D721Med (cell line): ENCODE data around the gene MMD.

Source experiments
- DNase-seq: peaks from one replicate; pipeline ENCODE4 v3.0.0; 2011; ENCODE audit warnings: low spot score; ENCODE audit not compliant: insufficient read length
- FAIRE-seq: peaks from 2 replicates; lab custom pipeline; 2011; peaks lifted over from hg19 to GRCh38; lab: Jason Lieb, UNC
- CTCF ChIP-seq: IDR thresholded peaks from 2 replicates; pipeline ENCODE4 v1.5.1; 2012; ENCODE audit warnings: mild to moderate bottlenecking, control low read depth; ENCODE audit not compliant: insufficient read depth; ENCODE audit errors: missing control alignments

Gene MMD

DNA sequence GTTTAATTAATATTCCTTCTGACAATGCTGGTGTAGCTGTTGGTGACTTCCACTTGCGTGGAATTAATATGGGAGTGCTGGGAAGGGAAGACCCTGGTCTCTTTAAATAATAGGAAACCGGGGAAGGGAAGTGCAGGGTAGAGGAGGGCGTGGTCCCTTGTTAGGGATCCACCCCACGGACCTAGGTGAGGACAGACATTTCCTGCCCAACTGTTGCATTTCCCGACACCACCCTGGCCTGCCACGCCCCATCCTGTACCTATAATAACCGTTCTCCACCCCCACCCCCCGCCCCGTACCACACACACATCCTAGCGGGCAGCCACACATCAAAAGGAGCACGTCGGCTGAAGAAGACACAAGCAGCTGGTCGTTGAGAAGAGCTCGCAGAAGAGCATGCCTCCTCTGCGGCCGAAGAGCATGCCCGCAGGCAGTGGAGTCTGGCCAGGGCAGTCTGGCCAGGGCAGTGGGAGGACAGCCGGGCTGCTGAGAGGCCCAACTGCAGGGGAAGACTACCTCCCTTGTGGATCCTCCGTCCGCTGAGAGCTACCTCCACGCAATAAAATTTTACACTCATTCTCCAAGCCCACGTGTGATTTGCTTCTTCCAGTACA is 36.8 kb upstream of the MMD start:
- FAIRE-seq, result no peak
- TF ChIP-seq CTCF, result no peak
- DNase-seq, result no peak

DNA sequence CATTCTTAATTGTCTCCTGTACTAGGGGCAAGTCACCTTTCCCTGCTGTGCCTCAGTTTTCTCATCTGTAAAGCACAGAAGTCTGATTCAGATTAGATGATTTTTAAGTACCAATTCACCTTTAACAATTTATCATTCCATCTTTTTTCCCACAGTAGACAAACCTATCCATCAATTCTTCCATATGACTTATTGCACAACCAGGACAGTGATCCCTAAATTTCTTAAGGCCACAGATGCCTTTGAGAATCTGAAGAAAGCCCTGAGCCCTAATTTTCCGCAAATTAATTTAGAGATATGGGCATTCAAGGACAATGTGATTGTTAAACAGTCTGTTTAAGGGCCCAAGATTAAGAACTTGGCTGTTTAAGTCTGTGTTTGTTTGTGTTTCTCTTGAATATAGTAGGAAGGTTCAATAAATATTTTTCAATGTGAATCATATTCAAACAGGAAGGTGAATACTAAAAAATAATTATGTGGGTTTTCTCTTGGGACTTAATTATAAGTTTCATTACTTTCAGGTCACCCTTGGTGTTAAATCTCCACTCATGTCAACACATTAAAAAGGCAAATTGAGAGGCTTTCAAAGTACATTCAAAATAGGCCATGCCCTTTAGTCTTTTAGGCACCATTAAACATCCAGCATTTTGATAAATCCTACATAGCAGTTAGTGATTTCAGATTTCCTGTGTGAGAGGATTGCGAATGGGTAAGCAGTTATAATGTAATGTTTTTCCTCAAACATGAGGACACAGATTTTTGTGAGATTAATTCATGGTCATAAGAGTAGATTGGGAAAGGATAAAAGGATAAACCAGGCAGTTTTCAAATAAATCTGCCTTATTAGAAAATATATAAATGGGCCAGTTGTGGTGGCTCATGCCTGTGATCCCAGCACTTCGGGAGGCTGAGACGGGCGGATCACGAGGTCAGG is 34.9 kb upstream of the MMD start:
- TF ChIP-seq CTCF, result no peak
- DNase-seq, result no peak

DNA sequence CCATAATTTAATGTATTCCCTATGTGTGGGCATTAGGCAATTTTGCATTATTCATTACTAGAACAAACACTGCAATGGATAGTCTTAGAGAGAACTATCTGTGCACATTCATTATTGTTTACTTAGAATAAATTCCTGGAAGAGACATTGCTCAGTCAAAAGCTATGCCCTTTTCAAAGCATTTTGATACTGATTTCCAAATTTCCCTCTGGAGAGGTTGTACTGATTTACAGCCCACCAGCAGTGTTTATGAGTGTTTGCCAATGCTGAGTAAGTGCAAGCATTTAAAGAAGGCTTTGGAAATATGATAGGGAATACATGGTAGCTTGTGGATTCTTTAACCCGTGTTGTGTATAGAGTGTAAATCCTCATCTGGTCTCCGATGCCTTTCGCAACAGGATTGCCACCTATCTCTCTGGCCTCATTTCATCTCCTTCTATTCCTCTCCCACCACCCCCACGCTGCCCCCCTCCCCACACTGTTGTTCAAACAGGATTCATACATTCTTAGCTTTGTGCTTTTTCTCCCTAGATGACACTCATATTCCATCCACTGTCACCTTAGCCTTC is 33.4 kb upstream of the MMD start:
- FAIRE-seq (no peak), DNase-seq (no peak)
- TF ChIP-seq CTCF, result no peak

More for the DNA sequence above, 34.9 kb upstream of the MMD start:
- FAIRE-seq, result no peak

GRCh38 chr17:55453839-55454557 is 32.4 kb upstream of the MMD start:
- no peak for DNase-seq
- FAIRE-seq, result no peak
- TF ChIP-seq CTCF, result no peak

- DNase-seq, result no peak
- TF ChIP-seq CTCF, result no peak
- FAIRE-seq, result no peak
Observed at GRCh38 chr17:55452139-55452790, 30.6 kb upstream of the MMD start.

- FAIRE-seq, result no peak
- no peak for TF ChIP-seq CTCF
- no peak for DNase-seq
Observed at GRCh38 chr17:55451758-55452138, 30.1 kb upstream of the MMD start.
